HG03342 (cell line): ENCODE measurements around the gene ORC2.
A peak's percentile ranks its signal among the peaks of the same experiment; 100 is the strongest.
"Not testable (repeated sequence)": the region's sequence is repeated elsewhere in the genome, so short reads cannot be mapped to it uniquely, and the experiment has no call there.

ENCODE experiments used
- ATAC-seq: cut with Tn5 transposase; IDR thresholded peaks from one replicate; pipeline ENCODE4 v1.9.1; 2021; ENCODE audit warnings: mild to moderate bottlenecking, moderate library complexity; ENCODE audit not compliant: unreplicated experiment

Gene ORC2

GRCh38 chr2:200963124-200963917 lies at the start of gene ORC2:
ORC2 (minus strand) TSS chr2:200963660; CDS start chr2:200958123, 5,537 bp downstream.
- ATAC-seq, result peak; percentile 91

DNA sequence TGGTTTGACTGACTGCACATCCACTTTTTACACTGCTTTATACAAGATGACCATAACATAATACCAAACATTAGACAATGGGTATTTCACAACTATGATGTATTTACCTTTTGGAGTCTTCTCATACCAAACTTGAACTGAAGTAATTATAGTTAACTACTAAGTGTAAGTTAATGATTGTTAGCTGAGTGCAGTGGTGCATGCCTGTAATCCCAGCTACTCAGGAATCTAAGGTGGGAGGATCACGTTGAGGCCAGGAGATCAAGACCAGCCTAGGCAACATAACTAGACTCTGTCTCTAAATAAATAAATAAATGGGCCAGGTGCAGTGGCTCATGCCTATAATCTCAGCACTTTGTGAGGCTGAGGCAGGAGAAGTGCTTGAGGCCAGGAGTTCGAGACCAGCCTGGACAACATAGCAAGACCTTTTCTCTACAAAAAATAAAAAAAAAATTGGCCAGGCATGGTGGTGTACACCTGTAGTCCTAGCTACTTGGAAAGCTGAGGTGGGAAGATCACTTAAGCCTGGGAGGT lies 44.9 kb upstream of the ORC2 start:
- ATAC-seq, result no peak

GRCh38 chr2:201007584-201007998 lies 44.1 kb upstream of the ORC2 start:
- no peak for ATAC-seq

GRCh38 chr2:201006704-201007103 lies 43.2 kb upstream of the ORC2 start:
- no peak for ATAC-seq

- ATAC-seq, result no peak
These were observed 40.9 kb upstream of the ORC2 start for GRCh38 chr2:201004370-201004769.

- no peak for ATAC-seq
These were observed 29.6 kb upstream of the ORC2 start for GRCh38 chr2:200993097-200993496.

GRCh38 chr2:200987137-200987536 lies 23.7 kb upstream of the ORC2 start:
- no peak for ATAC-seq

DNA sequence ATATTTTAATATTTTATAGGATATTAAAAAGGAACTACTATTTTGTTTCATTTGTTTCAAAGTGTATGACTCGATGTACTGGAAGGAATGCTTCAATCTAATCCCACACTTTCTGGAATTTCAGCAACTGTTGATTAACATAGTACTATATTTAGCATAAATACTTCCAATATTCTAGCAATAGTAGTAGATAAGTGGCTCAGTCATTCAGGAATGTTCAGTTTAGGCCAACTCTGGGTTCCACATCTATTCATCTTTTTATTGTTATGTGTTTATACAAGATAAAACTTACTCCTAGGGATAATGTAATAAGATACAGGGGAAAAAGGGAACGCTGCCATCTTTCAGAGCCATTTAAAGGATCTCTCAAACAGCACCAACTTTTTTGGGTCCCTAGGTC lies 22.3 kb upstream of the ORC2 start:
- ATAC-seq, result no peak

- no peak for ATAC-seq
These were observed 13.2 kb upstream of the ORC2 start for GRCh38 chr2:200976710-200977109.

- no peak for ATAC-seq
These were observed 12.2 kb upstream of the ORC2 start for GRCh38 chr2:200975672-200976071.

- ATAC-seq, result not testable (repeated sequence)
These were observed 6.6 kb upstream of the ORC2 start for GRCh38 chr2:200970057-200970456.

DNA sequence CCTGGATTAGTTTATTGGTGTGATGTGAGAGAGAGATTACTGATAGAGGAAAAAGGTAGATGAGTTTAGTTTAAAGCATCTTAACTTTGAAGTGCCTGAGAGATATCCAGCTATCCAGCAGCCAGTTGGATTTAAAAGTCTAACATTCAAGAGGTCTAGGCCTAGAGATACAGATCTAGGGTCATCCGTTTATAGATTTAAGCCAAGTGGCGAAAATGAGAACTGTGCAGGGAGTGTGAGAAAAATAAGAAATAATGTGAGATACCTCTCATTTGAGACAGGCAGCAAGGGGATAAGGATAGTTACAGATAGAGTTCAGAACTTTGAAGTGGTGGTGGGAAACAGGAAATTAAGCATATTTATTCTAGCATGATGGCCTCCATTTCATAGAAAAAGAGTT lies 5.3 kb upstream of the ORC2 start:
- no peak for ATAC-seq

DNA sequence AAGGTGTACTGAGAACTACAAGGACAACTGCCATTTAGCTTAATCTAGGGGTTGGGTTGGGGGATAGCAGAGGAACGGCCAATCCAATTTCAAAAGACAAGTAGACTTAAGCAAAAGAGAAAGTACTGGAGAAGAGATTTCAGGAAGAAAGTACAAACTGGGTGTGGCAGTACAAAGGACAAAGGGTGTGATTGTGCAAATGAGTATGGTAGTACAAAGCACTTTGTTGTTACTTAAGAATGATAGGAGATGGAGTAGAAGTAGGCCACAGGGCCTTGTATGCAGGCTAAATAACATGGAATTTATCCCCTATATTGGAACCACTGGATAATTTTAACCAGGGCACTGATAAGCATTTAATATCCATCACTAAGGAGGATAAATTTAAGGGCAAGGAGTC lies 4.7 kb upstream of the ORC2 start:
- no peak for ATAC-seq

- ATAC-seq, result peak; percentile 26
These were observed 3.3 kb upstream of the ORC2 start for GRCh38 chr2:200966770-200967169.

DNA sequence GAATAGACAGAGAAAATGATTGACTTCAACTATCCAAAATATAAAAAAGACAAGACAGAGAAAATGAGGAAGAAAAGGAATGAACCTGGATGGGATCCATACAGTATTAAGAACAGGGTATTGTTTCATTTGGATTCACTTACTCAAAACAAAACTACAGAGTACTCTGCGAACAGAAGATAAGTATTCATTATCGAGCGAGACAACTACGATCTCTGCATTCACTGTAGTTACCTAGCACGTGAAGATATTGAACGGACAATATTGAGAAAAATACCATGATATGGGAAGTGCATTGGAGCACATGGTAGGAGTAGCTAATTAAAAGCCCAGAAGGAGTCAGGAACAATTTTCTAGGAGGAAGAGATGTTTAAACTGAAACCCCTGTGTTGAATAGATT lies 1.0 kb upstream of the ORC2 start:
- ATAC-seq, result no peak

GRCh38 chr2:200963918-200964252 lies 425 bp upstream of the ORC2 start:
- not testable (repeated sequence) for ATAC-seq

GRCh38 chr2:200962811-200963123 lies 693 bp downstream of the ORC2 start:
- ATAC-seq, result peak; percentile 13

GRCh38 chr2:200961674-200962073 lies 1.8 kb downstream of the ORC2 start:
- no peak for ATAC-seq

DNA sequence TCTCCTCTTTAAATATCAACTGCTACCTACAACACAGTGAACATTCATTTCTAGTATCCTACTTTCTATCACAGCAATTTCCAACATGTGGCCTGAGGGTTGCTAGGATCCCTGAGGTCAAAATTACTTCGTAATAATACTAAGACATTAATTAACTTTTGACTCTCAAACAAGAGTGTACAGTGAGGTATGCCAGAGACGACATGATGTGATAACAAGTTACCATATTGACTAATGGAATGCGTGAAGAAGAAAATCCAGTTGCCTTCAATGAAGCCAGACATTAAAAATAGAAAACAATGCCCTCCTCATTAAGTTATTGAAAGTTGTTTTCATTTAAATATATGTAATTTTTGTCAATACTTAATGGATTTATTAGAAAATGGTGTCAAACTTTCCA lies 13.1 kb downstream of the ORC2 start:
- ATAC-seq, result no peak

- ATAC-seq, result no peak
These were observed 18.1 kb downstream of the ORC2 start for GRCh38 chr2:200945395-200945729.

GRCh38 chr2:200944467-200945394 lies 18.7 kb downstream of the ORC2 start:
- peak; percentile 68 for ATAC-seq

- ATAC-seq, result no peak
These were observed 19.8 kb downstream of the ORC2 start for GRCh38 chr2:200943527-200944105.
